GM19099 (cell line): ENCODE results near the gene CDADC1.

Experiments
- POLR2A ChIP-seq: IDR thresholded peaks from 3 replicates; pipeline ENCODE4 v1.6.1; 2011; ENCODE audit warnings: low read depth; ENCODE audit not compliant: insufficient read length; ENCODE audit errors: extremely low read depth

The CDADC1 gene

DNA sequence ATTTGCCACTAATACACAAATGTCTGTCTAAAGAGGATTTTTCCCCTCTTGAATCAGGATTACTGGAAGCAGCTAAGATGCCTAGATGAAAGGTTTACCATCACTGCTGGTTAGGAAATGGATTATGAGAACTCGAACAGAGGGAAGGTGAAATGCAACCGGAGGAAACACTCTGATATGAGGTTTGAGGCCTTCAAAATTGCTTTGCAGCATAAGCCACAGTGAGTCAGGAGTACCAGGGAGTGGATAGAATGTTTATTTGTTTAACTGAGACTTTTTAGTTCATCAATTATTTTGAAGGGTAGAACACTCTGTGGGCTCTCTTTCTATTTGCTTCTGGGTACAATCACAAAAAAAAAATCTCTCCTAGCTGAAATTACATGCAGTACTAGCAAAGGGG, 18.1 kb downstream of the CDADC1 start:
- no peak for TF ChIP-seq POLR2A

DNA sequence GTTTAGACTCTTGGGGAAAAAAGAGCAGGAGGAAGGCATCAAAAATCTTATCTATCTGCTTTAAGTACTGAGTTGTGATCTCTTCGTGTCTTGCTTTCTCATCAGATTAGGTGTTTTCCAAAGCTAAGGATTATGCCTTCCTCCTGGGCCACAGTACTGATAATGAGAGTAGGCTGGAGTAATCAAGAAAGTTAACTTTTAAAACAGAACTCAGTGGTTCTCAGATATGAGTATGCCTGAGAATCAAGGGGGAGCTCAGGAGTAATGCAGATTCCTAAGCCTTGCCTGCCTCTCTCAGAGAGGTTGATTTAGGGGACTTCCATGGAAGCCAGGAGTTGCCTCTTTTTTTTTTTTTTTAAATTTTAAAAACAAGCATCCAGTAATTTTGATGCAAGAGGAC, 23.5 kb downstream of the CDADC1 start:
- no peak for TF ChIP-seq POLR2A

- no peak for TF ChIP-seq POLR2A
These were observed 24.6 kb downstream of the CDADC1 start for GRCh38 chr13:49272296-49272695.

DNA sequence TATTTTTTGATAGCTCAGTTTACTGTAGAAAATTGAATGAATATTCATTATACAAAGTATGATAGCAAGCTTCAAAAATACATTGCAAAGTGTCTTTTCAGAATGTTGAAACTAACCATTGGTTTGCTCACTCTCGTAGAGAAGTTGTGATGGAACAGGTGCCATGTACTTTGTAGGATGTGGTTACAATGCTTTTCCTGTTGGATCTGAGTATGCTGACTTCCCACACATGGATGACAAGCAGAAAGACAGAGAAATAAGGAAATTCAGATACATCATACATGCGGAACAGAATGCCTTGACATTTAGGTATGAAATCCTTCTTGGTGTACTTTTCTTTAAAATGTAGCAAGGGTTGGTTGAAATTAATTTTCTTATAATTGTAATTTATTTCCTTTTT, 30.5 kb downstream of the CDADC1 start:
- no peak for TF ChIP-seq POLR2A

- no peak for TF ChIP-seq POLR2A
These were observed 31.4 kb downstream of the CDADC1 start for GRCh38 chr13:49279112-49279511.

DNA sequence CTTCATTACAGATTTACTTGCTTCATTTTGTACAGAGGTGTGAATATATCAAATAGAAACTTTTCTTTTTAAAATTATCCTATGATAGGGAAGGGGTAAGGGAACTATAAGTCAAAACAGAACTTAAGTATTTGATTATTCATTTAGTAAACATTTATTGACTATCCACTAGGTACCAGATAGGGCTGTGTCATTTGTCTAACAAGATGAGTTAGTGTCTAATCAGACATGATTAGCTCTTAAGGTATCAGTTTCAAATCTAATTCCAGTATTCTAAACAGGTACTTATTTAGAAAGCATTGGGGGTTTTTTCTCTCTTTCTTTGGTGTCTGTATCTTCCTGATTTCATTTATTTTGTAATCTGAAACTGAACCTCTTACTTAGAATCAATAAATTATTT, 32.2 kb downstream of the CDADC1 start:
- no peak for TF ChIP-seq POLR2A

DNA sequence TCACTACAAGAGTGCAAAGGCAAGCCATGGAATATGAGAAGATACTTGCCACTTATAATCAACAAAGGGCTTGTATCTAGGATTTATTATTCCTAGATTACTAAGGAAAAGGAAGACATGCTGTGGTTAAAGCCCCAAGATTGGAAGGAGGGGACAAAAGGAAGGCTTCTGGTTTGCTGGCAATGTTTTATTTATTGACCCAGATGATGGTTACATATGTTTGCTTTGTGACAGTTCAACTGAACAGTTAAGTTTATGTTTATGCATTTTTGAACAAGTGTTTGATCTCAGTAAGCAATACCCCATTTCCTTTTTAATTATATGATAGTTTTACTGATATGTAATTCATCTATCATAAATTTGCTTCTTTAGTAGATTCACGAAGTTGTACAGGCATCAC, 40.3 kb downstream of the CDADC1 start:
- TF ChIP-seq POLR2A = no peak

- TF ChIP-seq POLR2A = no peak
These were observed 40.7 kb downstream of the CDADC1 start for GRCh38 chr13:49288458-49288857.

GRCh38 chr13:49292742-49293486, 45.2 kb downstream of the CDADC1 start:
- no peak for TF ChIP-seq POLR2A

GRCh38 chr13:49295244-49295643, 47.5 kb downstream of the CDADC1 start:
- no peak for TF ChIP-seq POLR2A

- TF ChIP-seq POLR2A = no peak
These were observed 48.9 kb downstream of the CDADC1 start for GRCh38 chr13:49296659-49297058.

DNA sequence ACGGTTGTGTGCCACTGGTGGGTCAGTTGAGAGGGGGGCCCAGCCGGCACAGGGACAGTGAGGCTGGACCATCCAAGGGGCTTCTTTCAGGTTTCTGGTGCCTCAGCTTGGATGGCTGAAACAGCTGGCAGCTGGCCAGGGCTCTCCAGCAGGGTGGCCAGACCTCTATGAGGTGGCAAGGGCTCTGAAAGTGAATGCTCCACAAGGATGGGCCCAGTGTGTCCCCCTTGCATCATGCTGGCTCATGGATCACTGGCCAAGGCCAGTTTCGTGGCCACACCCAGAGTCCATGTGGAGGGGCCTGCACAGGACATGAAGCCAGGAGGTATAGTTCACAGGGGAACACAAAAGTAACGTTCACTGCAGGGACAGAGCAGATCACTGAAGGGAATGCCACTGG, 49.6 kb downstream of the CDADC1 start:
- no peak for TF ChIP-seq POLR2A

- TF ChIP-seq POLR2A = no peak
These were observed 50.7 kb downstream of the CDADC1 start for GRCh38 chr13:49298416-49298815.

DNA sequence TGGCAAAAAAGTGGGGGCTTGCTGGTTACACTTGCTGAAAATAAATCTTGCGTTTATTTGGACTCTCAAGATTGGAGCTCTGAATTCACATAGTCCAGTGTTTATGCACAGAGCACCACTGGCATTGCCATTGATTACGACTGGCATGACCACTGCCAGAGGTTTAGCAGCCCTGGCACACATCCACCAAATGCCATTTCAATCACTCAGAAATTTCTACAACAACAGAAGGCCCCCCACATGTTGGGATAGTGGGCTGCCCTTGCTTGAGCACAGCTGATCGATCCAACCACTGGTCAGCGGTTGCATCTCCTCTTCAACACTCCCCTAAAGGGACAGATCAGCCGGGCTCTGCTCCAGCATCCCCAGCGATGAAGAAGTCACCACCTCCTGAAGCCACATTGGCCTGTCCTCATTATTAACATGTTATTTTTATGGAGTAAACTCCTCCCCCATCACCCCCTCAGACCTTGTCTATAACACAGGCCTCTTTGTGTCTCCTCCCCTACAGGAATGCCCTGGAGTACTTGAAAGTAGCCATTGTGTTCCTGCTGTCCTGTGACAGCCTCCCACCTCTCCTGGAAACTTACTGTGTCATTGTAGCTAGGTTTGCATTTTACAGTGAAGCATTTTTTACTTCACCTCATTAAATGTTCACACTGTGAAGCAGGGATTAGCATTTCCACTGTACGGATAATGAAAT, 51.3 kb downstream of the CDADC1 start:
- no peak for TF ChIP-seq POLR2A

DNA sequence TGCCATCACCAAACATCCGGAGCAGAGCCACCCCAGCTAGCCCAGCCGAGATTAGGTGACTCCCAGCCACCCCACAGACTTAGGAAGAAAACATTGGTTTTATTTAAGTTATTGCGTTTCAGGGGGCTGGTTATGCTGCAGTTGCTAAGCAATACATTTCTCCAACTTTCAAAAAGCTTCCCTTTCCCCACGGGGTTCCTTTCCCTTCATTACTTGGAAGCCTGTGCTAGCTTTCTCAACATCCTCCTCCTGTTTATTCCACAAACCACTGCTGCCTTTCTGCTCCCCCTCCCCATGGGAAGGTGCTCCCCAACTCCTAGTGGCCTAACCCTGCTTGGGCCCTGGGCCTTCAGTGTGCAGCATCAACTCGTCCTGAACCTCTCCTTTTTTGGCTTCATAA, 52.6 kb downstream of the CDADC1 start:
- no peak for TF ChIP-seq POLR2A
